NCI-H2196 treated with DMSO at 0.1 percent for 48 hours (cell line): ENCODE measurements around the gene U2AF1.
"Not testable (repeated sequence)": the region's sequence is repeated elsewhere in the genome, so short reads cannot be mapped to it uniquely, and the experiment has no call there.

Experiments used
- DNase-seq: peaks from one replicate; lab custom pipeline; 2025; ENCODE audit not compliant: unreplicated experiment; lab: John Stamatoyannopoulos, UW

The U2AF1 gene

DNA sequence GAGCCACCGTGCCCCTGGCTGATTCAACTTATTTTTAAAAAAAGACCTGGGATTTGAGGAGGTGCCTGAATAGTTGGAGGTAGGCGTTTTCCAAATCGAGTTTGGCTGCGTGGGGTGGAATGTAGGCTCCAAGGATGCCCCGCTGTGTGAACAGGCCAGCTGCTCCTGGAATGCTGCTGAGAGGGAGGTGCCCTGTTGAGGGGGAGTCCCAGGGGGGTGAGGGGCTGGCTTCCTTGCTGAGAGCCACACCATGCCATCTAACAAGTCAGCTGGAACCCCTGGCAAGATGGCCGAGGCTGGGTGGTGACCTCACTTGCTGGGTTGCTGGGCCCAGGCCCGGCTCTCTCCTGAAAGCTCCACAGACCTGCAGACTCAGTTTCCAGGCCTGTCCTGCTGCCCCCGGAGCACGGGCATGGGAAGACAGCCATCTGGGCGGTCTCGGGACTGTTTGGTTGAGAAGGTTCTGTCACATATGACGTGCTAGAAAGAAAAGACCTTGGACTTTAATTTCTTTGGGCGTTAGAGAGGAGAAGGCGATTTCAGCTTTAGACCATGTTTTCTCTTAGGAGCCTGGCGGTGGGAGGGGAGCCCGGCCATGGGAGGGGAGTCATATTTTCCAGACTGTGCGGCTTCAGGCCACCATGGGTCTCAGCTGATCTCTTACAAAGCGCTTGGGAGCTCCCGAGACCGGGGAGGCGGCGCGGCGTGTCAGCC is 24.6 kb downstream of the U2AF1 start:
- not testable (repeated sequence) for DNase-seq

DNA sequence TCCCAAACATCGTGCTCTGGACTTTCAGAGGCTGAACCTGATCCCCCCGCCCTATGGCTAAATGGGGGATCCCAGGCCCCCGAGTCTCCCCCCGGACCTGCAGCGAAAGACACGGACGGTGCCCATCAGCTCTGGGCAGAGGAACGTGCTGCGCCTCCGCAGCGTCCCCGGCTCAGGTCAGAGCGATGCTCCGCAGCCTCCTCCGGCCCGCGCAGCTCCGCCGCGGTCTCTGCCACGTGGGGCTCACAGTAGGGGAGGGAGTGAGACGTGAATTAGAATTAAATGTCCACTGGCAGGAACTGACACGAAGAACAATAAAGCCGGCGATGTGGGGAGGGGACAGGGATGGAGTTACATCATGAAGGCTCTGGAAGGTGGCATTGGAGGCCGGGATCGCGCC is 30.7 kb downstream of the U2AF1 start:
- not testable (repeated sequence) for DNase-seq

DNA sequence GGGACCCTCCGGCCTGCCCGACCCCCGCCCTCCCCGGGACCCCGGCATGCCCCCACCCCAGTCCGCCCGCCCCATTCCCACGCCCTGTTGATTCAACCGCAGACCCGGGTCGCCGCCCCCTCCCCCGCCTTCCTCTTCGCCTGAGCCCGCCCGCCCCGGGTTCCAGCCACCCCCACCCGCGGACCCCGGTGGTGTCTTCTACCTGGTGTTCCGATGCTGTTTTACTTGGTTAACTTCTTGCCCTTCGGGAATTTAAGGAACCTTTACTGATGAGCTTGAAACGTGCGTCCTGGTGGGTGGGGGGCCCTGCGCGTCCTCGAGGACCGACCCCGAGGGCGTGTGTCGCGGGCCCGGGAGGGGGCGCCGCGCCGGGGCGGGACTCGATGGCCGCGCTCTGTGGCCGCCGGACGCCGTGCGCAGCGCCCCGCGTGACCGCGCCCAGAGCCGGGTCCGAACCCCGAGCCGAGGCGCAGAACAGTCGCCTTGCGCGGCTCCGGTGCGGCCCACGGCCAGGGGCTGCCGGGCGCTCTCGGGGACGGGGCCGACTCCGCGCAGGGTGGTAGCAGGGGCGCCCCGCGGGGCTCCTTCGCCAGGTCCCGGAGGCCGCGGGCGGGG is 31.2 kb downstream of the U2AF1 start:
- not testable (repeated sequence) for DNase-seq

DNA sequence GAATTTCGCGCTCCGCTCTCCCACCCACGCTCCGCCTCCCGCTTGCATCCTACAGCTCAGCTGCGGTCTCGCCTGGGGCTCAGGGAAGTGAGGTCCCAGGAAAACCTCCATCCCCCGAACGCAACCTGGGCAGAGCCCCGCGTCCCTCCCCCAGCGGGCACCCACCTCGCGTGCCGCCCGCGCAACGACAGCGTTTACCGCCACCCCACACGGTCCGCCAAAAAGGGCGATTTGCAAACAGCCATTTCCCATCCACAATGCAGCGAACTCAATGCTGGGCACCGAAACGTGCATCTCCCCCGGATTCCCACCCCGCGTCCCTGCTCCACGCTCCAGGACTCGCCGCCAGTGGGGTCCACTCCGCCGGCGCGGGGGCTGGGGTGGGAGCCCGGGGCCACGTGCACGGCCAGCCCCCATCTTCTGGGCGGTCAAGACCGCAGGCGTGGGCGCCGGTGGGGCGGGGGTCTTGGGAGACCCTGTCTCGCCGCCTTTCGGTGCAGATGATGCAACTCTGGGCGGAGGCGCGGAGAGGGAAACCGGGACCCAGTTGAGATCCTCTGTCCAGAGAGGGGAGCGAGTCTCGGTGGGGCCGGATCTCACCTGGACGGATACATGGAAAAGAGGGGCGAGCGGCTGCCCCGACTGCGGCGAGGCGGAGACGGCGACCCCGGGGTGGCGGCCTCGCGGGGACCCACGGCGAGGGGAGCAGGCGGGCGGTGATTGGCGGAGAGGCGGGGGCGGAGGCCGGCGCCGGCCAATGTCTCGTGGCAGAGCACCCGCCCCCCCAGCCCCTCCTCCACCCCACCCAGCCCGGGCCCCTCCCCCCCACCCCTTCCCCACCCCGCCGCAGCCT is 32.0 kb downstream of the U2AF1 start, which contains the start of gene CBS:
TSS of gene CBS (minus strand) at position 666 of the 853 bp plus-strand sequence. CDS start 3,642 bp downstream, outside the sequence.
- DNase-seq, result not testable (repeated sequence)

DNA sequence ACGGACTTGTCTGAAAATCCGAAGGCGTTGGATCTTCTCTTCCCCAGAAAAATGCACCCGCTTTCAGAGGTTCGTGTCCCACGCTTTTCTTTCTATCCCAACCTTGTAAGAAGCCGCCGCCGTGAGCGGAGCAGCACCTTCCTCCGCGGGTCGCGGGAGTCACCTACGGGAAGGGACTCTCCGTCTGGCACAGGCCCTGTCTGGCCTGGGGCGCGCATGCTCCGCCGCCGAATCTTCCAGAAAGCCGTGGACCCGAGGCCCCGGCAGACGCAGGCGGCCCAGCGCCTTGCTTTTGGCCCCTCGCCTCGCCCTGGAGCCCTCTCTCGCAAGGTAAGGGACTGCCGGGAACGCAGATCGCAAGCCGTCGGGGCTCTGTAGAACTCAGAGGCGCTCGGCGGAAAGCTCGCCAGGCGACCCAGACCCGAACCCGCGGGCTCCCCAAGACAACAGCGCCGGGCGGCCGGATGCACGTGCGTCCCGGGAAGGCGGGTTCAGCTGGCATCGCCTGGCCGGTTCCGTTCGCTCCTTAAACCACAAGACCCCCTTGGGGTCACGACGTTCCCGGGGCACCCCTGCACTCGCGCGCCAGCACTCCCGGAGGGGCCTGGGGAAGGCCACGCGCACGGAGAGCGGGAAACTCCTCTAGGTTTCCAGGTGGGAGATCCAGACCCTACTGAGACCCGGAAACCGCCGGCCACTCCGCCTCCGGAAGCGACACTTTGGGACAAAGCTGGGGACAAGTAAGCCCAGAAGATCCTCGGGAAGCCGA is 32.8 kb downstream of the U2AF1 start:
- DNase-seq, result not testable (repeated sequence)

DNA sequence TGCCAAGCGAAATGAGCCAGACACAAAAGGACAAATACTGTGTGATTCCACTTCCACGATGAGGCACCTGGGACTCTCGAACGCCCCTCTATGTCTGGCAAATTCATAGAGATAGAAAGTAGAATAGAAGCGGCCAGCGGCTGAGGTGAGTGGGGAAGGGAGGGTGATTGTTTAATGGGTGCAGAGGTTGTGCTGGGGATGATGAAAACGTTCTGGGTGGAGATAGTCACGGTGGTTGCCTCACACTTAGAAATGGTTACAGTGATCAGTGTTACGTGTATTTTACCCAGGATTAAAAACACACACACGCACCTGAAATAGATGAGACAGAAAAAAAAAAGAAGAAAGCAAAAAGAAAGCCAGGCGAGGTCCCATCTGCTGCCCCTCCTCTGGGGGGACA is 34.6 kb downstream of the U2AF1 start:
- DNase-seq, result not testable (repeated sequence)

DNA sequence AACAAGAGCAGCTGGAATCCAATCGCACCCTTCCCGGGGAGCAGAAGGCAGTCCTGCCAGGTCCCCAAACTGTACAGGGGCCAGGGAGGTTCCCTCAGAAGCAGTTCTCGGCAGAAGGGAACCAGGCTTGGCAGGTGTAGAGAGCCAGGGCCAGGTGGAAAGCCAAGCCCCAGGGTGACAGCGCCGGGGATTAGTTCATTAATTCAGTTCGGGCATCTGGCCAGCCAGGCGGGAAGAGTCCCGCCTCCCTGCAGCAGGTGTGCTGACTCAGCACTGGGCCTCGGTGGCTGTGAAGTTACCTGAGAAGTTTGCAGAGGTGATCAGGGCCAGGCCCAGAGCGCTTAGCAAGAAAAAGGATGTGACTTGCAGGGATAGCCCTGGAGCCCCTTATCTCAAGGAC is 37.7 kb downstream of the U2AF1 start:
- not testable (repeated sequence) for DNase-seq

DNA sequence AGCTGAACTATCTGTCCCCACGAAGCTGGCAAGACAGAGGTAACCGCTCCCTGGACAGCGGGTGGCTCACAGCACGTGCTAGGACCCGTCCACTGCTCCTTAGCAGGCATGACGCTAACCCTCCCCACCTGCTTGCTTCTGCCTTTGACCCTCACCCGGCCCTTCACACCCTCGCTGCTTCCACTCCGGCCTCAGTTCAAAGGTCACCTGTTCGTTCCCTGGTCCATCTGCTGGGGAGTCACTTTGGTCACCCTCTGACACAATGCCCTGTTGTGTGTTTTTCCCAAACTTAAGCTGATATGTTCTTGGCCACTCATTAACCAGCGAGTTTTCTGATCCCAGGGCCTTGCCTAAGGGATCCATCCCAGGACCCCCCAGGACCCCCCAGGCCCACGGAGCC is 39.3 kb downstream of the U2AF1 start:
- not testable (repeated sequence) for DNase-seq

DNA sequence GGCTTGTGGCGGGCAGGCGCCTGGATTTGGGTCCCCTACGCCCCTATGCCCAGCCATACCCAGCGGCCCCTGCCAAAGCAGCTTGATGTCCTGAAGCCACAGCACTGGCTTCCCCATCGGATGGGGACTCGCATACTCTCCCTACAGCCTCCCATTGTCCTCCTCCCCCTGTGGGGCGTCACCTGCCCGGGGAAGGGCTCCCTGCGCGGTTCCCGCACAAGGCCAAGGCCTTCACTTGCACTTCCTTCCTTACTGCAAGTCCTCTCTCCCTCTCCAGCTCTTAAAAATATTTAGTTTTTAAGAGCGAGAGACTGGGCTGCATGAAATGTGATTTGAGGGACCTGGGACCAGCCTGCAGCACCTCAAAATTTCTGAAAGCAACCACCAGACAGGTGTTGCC is 40.7 kb downstream of the U2AF1 start:
- DNase-seq, result not testable (repeated sequence)

DNA sequence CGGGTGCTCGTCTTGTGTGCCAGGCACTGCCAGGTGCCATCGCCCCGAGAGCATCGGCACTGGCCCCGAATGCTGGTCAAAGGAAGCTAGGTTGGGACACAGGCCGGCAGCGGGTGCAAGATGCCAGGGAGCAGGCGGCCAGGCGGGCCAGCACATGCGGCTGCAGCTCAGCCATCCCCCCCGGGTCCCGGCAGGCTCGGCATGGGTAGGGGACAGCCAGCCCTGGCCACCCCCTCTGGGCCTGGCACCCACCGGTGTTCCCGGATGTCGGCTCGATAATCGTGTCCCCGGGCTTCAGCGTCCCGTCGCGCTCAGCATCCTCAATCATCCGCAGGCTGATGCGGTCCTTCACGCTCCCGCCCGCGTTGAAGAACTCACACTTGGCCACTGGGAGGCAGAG is 41.4 kb downstream of the U2AF1 start:
- not testable (repeated sequence) for DNase-seq

DNA sequence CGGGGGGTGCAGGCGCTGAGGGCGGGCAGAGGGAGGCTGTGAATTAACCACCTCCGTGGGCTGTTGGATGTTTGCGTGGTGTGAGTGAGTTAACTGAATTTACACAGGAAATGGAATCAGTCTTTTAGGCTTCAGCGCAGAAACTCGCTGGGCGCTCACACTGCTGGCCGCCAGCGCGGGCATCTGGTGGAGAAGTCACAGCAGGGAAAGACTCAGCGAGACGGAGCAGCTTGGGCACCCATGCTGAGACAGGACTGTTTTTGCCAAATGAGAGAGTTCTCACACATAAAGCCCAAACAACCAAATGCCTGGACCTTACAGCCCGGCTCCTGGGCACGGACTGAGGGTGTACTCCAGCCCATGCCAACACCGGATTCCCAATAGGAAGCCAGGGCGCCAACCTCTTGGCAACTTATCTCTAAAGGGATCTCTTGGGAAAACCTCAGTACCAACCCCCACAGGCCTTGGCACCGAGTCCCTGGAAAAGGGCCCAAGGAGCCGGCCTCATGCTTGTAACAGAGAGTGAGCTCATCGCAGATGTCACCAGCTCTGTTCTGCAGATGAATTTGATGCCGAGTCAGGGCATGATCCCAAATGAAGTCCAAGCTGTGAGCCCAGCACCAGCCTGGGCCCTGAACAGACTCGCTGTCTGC is 43.0 kb downstream of the U2AF1 start:
- DNase-seq, result not testable (repeated sequence)

DNA sequence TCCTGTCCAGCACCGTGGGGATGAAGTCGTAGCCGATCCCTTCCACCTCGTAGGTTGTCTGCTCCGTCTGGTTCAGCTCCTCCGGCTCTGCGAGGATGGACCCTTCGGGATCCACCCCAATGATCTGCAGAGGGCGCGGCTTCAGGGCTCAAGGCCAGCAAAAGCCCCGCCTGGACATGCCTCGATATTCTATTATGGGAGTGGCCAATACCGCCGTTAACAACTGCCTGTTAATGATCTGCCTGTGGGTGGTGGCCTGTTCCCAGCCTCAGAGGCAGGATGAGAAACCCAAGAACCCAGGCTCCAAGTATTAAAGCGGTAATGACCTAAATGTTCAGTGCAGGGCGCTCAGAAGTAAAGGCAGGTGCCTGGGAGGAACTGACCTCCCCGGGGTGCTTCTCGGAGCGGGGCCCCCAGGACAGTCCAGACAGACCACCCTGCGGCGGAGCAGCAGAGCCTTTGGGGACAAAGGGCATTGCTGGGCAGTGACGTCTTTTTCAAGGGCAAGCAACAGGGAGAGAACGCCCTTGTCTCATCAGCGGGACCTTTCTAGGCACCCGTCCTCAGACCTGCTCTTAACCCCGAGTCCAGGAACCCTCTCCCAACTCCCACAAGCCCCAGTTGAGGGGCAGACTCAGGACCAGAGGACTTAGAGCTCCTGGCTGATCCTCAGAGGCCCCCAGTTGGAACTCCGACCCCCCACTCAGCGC is 44.3 kb downstream of the U2AF1 start:
- DNase-seq, result not testable (repeated sequence)

DNA sequence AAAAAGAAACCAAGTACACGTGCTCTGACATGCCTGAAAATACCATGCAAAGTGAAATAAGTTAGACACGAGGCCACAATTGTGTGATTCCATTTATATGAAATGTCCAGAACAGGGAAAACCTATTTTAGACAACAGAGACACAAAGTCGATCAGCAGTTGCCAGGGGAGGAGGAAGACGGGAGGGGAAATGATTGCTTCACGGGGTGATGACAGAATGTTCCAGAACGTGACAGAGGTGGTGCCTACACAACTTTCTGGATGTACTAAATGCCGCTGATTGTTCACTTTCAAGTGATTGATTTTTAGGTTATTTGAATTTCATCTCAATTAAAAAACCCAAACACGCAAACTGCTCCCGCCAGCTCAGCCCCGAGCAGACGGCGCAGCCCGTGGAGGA is 54.3 kb downstream of the U2AF1 start:
- DNase-seq, result not testable (repeated sequence)

DNA sequence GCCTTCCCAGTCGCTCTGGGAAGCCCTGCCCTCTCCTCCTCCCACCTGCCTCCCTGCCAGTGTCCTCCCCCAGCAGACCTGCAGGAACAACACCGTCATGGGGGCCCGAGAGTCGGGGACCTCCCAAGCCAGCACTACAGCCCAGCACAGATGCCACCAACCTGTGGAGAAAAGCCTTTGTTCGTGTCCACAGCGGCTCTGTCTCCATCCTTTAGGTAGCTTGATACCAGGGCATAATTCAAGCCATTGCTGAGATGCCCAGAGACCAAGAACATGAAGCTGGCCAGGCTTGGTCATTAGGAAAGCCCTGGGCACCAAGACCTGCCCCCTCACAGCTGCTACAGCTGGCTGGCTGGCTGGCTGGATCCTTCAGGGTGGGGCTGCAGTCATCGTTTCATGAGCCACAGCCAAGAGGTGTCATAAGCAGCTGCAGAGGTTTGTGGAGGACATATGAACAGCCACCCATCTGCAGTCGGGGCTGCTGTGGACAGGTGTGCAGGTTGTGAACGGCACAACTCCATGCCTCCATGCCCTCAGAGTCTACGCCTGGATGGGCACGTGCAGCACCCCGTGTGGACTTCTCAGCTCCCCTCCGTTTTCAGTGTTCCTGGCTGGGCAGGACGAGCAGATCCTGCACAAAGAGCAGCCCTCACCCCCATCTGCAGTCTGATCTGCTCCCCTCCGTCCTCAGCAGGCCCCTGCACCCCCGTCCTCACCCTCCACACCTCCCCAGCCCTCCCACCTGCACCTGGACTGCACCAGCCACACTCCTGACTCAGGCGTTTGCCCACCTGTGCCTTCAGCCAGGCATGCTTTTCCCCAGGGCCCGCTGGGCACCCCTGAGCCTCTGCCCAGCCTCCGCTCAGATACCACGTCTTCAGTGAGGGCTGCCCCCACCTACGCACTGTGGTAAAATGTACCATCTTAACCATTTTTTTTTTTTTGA is 61.2 kb downstream of the U2AF1 start:
- not testable (repeated sequence) for DNase-seq

DNA sequence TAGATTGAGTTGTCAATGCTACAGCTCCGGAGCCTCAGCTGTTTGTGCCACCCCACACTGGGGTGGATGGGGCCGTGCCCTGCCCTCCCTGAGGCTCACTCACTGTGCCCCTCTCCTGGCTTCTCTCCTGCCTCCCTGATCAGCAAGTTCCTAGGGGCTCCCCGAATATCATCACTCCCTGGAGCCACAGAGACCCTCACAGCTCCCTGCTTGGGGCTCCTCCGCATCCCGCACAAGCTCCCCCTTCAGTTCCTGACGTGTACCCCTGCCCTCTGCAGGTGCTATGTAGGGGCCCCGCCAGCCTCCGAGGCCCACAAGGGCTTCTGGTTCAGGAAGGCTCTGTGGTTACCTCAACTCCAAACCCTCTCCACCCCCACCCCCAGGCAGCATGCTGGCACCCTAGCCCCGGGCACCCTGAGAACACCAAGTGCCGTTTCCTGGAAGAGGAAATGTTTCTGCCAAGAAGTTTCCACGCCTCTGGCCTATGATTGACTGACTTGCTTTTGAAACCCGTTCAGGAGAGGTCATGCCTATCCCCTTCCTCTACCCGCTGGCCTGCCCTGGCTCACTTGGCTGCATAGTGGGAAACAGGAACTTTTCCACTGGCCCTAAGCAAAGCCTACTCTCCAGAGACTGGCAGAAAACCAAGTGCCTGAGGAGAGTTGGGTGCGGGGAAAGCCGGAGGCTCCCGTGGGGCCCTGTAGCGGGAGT is 62.0 kb downstream of the U2AF1 start:
- not testable (repeated sequence) for DNase-seq

DNA sequence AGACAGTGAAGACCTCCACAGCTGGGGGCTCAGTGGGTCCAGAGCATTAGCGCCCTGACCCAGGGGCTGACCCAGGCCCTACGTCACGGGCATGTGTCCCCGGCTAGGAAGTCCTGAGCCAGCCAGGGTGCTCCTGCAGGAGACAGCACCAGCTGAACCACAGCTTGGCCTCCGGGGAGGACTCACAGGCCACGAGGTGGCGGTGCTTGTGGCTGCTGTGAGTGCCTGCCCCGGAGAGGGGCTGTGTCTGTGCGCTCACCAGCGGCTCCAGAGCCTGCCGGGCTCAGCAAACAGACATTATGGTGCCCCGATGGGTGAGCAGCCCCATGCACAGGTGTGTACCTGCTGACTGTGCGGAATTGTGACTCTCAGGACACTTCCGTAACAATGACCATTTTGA is 62.8 kb downstream of the U2AF1 start:
- DNase-seq, result not testable (repeated sequence)

DNA sequence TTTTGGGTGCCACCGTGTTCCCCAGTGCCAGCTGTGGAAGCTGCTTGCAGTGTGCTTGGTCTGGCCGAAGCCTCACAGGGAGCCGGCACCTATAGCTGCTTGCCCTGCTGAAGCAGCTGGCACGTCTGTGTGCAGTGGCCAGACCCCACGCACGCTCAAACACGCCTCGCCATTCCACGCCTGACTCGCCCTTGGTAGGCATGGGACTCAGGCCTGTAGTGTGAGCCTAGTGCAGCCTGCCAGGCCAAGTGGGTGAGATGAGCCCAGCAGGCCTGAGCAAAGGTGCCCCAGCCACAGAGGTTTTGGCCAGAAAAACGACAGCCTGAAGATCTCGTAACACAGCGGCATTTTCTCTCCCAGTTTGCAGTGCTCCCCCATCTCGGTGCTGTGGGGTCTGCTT is 64.1 kb downstream of the U2AF1 start:
- not testable (repeated sequence) for DNase-seq
